ENCODE measurements around the gene EFS.
A peak's percentile ranks its signal among the peaks of the same experiment; 100 is the strongest.
"Not testable (repeated sequence)": the region's sequence is repeated elsewhere in the genome, so short reads cannot be mapped to it uniquely, and the experiment has no call there.

EFS gene

DNA sequence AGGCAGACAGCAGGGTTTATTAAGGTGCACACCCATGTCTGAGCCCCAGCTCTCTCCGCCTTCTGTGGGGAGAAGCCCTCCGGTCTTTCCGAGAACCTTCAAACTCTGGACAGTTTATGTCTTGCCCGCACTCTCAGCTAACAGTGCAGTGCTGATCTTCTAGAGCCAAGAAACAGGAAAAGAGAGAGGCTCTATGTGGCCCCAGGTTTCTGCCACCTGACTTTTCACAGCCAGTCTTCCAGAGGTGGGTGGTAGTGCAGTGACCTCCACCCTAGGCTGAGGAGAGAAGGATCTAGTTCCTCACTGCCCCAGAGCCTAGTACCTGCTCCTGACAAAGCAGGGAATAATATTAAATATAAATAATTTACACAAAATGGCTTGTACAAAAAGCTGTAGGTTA, 8.3 kb downstream of the EFS start:
- DNase-seq, result no peak

DNA sequence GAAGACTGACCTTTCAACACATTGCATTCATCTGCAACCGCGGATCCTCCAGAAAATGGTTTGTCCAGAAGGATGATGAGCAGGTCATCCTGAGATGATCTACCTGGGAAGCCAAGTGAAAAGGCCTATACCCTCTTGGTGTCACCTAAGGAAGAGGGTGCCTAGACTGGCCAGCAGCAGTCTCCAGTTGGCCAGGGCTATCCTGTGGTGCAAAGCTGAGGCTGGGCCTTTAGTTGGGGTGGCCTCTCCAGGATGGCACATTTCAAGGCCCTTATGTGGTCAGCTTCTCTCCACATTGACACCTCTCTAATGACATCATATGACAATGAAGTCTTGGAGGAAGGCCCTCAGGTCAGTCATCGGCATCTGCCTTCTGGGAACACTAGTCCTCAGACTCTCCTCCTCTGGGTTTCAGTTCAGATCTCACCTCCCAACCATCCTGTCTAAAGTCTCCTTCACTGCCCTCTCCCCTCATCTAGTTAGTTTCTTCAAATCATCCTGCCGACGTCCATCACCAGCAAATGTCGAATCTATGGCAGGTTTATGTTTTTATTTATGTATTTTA, 9.0 kb downstream of the EFS start:
- no peak for DNase-seq

DNA sequence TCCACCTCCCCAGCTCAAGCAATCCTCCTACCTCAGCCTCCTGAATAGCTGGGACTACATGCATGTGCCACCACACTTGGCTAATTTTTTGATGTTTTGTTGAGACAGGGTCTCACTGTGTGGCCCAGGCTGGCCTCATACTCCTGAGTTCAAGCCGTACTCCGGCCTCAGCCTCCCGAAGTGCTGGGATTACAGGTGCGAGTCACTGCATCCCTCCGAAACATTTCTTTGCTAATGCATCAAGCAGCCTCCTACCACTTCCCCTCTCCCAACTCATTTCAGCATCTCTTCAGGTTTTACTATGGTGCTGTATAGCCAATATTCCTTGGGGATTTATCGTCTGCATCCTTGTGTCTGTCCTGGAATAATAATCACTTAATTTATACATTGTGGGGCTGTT, 10.0 kb downstream of the EFS start:
- no peak for DNase-seq

DNA sequence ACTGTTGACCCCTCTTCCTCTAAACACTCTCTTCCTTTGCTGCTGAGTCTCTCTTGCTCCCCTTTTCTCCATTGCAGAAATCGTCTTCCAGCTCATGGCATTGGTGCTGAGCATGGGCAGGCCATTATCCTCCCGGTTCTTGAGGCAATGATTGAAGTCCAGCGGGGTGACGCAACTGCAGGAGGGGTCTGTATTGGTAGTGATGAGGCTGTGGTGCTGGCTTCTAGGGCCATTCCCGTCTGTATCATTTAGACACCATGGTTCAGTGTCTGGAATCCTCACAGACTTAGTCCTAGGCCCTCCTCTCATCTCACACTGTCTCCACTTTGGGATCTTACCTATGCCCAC, 11.6 kb downstream of the EFS start:
- no peak for DNase-seq

DNA sequence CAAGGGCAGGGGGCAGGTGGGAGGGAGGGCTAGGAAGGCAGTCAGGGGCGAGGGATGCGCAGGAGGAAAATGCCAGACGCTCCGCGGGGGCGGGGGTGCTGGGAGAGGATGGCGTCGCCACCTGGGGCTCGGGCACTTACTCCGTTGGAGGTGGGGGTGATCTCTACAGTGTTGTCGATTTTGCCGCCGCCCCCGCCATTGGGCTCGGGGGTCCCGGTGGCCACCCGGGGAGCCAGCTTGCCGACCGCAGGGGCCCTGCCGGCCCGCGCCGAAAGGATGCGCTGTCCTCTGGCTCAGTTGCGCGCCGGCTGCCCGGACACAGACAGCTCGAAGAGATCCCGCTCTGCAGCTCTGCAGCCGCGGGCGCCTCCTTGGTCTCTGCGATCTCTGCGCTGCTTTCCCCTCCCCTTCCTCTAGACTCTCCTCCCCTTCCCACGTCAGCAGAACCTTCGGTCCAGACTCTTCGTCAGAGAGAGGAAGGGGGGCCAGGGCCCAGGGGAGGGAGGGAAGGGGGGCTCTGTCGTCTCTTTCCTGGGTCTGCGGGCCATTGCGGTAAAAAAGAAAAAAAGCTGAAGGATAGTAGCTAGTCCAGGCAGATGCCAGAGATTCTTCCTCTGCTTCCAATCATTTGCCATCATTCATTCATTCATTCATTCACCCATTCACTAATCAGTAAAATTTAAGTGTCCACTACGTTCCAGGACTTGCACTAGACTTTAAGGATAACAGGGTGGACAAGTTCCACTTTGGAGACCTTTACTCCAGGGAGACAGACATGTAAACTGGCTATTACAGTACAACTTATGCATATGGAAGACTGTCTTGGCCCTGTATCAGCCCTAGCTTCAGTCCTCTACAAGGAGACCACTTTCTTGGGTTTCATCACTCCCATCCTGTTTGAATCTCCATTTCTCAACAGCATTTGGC, 12.2 kb downstream of the EFS start, which contains the start of gene SLC22A17:
Gene SLC22A17 (minus strand): TSS at position 382 of the 927 bp plus-strand sequence.
- DNase-seq, result peak; percentile 84

DNA sequence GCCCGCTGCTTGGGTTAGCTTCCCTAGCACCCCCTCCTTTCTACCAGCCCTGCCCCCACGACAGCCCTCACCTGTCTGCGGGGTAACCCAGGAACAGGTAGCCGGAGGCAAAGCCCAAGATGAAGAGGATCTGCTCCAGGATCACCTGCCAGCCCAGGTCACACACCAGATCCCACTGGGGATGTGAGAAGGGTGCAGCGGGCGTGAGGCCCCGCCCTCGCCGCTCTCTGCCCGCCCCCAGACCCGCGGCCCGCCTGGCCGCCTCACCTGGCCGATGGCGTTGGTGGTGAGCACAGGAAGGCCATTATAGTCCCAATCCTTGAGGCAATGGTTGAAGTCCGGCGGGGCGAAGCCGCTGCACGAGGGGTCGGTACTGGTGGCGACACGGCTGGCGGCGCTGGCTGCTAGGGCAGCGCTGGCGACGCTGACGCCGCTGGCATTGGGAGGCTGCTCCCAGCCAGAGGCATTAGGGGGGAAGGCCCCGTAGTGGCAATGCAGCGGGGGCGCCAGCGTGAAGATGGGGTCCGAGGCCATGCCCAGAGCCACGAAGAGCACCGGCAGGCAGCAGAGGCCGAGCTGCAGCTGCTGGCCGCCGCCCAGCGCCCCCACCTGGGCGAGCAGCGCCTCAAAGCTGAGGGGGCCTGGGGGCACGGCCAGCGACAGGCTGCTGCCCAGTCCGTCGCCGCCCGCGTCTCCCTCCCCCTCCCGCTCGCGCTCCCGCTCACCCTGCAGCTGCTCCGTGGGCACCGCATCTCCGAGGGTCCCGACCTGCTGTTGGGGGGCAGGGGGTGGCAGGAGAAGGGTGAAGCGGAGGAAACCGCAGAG, 13.1 kb downstream of the EFS start:
- no peak for DNase-seq

DNA sequence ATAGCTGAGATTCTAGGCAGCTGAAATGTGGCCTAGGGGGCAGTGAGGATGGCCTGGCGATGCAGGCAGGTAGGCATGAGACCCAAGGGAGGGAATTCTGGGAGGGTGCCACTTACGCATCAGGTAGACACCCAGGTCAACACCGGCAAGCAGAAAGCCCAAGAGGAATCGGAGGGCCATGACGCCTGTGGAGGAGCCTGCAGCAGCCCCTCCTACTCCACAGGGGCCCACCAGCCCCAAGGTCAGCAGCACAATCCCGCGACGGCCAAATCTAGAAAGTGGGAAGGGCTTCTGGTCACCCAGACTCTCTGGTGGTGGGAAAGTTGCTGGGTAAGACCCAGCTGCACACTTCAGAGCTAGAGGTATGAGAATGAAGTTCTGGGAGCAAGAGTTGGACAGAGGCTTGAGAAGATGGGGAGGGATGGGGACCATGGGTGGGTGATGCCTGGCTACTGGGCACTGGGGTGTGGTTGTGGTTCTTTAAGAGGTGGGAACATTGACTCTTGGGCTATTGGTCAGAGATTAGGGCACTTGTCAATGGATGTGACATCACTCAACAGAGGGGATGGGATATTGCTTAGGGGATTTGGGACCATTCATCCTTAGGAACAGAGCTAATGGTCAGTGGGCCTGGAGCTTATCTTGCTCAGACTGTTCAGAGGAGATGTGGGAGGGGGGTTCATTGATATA, 15.7 kb downstream of the EFS start:
- no peak for DNase-seq

DNA sequence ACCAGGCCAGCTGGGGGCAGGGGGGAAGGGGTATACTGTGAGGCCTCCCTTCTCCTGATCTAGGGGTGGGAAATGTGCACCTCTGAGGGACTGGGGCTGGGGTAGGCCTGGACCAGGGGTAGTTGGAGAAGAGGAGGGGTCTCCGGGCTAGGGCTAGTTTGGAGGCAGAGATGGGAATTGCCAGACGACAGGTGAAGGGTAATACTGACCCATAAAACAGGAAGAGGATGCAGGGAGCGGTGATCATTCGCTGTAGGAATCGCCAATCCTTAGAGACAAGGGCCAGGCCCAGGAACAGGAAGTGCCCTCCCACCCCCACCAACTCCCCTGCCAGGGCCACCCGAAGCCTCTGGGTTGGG, 16.7 kb downstream of the EFS start:
- no peak for DNase-seq

DNA sequence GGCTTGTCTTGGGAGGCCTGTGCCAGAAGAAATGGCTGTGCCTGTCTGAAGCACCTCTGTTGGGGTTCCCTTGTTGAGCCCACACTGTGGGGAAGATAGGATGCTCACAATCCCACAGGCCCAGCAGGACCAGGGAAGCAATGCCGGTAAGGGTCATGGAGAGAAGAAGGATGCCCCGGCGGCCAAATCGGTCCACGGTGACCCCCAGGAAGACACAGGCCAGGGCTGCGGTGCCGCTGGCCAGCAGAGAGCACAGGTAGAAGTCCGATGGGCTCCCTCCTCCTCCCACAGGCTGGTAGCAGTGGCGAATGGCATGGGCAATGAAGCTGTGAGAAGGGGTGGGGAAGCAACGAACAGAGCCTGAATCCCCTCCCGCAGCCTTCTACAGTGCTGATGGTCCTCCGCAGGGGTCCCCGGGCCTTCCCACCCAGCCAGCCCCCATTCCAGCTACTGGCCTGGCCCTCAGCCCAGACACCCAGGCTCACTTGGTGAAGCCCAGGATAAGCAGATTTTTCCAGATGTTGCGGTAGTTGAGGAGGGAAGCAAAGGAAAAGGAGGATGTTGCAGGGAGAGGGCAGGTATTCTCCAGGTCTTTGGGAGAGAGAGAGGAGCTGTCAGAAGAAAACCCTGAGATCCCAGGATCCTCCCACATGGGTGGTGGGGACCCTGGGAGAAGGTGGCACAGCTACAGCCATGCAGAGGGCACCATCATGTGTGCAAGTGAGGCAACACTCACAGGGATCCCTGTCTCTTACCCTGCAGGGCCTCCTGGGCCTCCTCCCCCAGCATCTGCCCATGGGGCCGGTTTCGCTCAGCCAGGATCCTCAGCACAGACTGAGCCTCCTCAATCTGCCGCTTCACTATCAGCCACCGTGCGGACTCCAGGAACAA, 17.3 kb downstream of the EFS start:
- no peak for DNase-seq

DNA sequence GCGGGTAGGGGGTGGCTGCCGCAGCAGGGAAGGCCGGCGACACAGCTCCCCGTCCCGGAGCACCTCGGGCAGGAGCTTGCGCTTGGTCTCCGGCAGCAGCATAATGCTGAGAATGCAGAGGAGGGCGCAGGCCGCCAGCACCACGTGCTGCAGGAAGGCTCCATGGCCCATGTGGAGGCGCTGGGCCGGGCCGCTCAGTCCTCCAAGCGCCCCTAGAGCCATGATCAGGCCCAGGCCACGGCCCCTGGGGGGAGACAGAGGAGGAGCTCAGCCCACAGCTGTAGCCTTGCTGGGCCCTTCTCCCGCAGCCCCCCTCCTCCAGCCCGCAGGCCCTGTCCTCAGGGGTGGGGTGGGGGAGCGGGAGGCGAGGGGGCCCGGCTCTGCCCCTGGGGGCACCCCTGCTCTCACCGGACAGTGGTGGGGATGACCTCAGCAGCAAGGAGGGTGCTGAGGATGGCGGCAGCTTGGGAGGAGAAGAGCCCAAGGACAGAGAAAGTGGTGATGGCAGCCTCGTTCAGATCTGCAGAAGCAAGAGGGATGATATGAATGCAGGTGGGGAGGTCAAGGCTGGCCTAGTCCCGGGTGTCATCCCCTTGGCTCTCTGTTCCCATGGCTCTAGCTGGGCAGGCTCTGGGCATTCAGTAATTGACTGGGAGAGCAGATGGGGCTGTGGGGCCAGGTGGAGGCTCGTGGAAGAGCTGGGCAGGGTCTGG, 18.1 kb downstream of the EFS start:
- DNase-seq, result no peak

DNA sequence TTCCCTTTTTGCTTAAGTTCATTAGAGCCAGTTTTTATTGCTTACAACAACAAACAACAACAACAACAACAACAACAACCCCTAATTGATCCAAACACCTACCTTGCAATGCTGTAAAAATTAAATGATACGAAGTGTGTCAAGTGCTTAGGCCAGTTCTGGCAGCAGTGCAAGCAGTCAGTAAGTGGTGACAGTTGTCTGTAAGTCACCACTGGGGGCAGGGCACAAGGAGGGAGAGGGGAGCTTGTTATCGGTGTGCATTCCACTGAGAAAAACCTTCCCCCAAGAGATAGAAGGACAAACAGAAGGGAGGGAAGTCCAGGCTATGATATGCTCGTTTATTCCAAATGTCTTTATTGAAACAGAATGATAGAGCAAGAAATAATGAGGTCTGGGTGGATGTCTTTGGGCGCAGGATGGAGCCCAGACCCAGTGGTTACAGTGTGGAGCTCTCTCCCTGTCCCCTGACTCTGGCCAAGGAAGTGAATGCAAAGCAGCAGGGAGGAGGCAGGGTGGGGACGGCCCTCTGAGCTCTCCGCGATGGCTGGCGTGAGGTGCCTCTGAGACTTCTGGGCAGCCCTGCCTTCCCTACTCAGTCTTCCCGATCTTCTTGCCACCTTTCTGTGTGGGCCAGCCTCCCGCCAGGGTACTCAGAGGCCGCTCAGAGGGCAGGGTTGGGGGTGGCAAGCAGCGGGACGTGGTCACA, 18.8 kb downstream of the EFS start:
- no peak for DNase-seq

DNA sequence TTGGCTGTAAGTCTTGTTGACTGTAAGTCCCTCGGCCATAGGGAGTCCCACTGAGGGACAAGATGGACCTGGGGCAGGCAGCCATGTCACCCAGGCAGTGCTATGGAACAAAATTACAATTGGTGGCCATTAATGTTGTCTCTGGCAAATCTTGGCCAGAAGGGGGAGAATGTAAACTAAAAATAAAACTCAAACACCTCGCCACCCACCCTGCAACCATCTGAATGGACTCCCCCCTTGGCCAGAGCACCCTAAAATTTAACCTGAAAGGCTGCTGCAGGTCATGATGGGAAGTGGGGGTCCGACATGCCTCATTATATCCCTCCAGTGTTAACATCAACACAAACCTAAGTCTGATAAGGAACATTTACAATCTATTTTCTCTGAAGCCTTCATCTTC, 20.5 kb downstream of the EFS start:
- DNase-seq, result no peak

DNA sequence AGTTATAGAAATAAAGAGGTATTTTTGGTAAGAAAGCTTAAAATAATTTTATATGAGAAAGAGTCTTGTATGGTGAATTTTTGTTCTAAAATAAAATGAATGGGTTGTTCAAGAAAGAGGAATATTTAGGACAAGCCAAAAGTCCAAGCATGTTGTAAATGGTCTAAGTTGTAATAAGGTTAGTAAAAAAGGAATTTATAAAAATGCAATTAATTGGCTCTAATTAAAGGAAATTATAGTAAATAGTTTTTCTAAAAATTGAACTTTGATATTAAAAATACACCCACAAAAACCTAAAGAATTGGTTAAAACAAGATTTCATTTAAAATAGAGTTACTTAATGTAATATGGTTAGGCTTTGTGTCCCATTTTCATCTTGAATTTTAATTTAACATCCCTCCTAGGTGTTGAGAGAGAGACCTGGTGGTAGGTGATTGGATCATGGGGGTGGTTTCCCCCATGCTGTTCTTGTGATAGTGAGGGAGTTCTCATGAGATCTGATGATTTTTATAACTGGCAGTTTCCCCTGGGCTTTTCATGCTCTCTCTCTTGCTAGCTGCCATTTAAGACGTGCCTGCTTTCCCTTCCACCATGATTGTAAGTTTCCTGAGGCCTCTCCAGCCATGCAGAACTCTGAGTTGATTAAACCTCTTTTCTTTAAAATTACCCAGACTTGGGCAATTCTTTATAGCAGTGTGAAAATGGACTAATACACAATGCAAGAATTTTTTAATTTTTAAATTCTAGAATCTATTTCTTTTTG, 25.3 kb downstream of the EFS start:
- DNase-seq, result no peak

DNA sequence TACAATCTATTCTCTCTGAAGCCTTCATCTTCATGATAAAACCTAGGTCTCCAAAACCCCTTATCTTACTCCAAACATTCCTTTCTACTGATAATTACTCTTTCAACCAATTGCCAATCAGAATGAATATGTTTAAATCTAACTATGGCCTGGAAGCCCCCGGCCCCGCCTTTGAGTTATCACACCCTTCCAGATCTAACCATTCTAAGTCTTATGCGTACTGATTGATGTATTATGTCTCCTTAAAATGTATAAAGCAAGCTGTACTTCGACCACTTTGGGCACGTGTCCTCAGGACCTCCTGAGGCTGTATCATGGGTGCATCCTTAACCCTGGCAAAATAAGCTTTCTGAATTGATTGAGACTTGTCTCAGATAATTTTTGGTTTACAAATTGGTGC, 29.3 kb downstream of the EFS start:
- DNase-seq, result peak; percentile 62

DNA sequence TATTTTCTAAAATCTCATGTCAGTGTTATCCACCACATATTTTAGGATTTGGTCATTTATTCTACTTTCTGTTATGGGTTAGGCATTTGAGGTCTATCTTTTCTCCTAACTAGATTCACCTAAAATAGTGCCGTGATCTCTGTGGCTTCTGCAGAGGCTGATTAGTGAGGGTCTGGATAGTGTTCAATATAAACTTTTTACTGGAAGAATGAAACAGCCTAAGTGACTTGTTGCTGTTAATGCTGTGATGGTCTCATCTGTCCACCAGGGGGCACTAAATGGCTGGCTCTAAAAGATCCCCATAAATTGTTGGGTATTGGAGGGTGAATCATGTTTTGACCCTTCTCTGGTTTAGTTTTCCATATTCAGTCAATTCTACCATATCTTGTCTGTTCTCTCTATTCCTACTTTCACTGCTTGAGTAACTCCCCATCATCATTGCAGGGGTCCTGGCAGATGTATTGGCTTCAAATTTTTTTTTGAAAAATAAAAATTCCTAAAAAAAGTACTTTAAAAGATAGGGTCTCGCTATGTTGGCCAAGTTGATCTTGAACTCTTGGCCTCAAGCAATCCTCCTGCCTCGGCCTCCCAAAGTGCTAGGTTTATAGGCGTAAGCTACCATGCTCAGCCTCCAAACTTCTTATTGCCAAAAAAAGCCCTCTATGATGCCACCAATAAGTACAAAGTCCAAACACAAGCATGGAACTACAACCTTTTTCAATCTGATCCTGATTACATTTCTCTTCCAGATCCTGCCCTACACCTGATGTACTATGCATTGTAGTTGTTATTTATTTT, 36.8 kb downstream of the EFS start:
- DNase-seq, result peak; percentile 92

DNA sequence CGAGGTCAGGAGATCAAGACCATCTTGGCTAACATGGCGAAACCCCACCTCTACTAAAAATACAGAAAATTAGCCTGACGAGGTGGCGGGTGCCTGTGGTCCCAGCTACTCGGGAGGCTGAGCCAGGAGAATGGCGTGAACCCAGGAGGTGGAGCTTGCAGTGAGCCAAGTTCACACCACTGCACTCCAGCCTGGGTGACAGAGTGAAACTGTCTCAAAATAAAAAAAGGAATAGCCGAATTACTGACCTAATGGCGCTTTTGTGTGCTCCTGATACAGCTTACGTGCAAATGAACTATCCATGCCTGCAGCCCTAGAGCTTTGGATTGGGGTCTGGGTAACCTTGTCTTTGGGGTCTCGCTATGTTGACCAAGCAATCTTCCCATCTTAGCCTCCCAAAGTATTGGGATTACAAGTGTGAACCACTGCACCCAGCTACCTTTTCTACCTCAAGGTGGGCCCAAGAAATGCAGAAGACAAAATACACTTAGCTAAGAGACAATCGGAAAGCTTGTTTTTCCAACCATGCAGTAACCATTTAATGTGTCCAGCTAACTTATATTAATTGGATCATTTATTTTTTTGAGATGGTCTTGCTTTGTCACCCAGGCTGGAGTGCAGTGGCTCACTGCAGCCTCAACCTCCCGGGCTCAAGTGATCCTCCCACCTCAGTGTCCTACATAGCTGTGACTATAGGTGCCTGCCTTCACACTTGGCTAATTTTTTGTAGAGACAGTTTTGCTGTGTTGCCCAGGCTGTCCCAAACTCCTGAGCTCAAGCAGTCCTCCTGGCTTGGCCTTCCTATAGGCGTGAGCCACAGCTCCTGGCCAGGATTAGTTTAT, 38.3 kb downstream of the EFS start:
- no peak for DNase-seq

DNA sequence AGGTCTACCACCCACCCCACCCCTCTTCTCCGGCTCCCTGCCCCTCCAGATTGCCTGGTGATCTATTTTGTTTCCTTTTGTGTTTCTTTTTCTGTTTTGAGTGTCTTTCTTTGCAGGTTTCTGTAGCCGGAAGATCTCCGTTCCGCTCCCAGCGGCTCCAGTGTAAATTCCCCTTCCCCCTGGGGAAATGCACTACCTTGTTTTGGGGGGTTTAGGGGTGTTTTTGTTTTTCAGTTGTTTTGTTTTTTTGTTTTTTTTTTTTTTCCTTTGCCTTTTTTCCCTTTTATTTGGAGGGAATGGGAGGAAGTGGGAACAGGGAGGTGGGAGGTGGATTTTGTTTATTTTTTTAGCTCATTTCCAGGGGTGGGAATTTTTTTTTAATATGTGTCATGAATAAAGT, 39.2 kb downstream of the EFS start:
- not testable (repeated sequence) for DNase-seq

DNA sequence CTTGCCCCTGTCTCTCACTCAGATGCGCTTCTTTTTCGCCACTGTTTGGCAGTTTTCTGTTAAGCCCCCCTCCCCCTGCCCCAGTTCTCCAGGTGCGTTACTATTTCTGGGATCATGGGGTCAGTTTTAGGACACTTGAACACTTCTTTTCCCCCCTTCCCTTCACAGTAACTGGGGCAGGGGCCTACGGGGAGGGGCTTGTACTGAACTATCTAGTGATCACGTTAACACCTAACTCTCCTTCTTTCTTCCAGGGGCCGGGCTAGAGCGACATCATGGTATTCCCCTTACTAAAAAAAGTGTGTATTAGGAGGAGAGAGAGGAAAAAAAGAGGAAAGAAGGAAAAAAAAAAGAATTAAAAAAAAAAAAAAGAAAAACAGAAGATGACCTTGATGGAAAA, 40.0 kb downstream of the EFS start:
- DNase-seq, result no peak
